Osteocyte (in vitro differentiated cells): ENCODE measurements around the gene ZNF384. TPM values are rescaled to one million over a fixed set of nuclear protein-coding genes. Genes with fewer than 3 reads are reported as not detected.

Experiments used
- DNase-seq: peaks from one replicate; pipeline ENCODE4 v3.0.0; 2021; ENCODE audit warnings: mixed read lengths; ENCODE audit not compliant: unreplicated experiment; ENCODE audit errors: extremely low spot score
- H3K27ac Mint-ChIP-seq: one replicate; pipeline ENCODE4 v1.8.0; 2021; ENCODE audit warnings: mild to moderate bottlenecking, mixed read lengths; ENCODE audit not compliant: unreplicated experiment
- H3K27me3 Mint-ChIP-seq: one replicate; pipeline ENCODE4 v1.8.0; 2021; ENCODE audit warnings: mixed read lengths; ENCODE audit not compliant: unreplicated experiment
- H3K36me3 Mint-ChIP-seq: one replicate; pipeline ENCODE4 v1.8.0; 2021; ENCODE audit warnings: mixed read lengths; ENCODE audit not compliant: unreplicated experiment
- H3K4me1 Mint-ChIP-seq: one replicate; pipeline ENCODE4 v1.8.0; 2021; ENCODE audit warnings: mixed read lengths; ENCODE audit not compliant: unreplicated experiment
- H3K4me3 Mint-ChIP-seq: one replicate; pipeline ENCODE4 v1.8.0; 2021; ENCODE audit warnings: mild to moderate bottlenecking, moderate library complexity, mixed read lengths; ENCODE audit not compliant: unreplicated experiment
- H3K9me3 Mint-ChIP-seq: one replicate; pipeline ENCODE4 v1.8.0; 2021; ENCODE audit warnings: mixed read lengths; ENCODE audit not compliant: unreplicated experiment
- CTCF ChIP-seq: fragments of 200-600 bp; sonication (generic); IDR thresholded peaks from 2 replicates; pipeline ENCODE4 v1.5.0; 2021; ENCODE audit warnings: antibody characterized with exemption, mild to moderate bottlenecking, moderate library complexity
- total RNA-seq: library from RNA; stranded (reverse); gene quantifications from 2 replicates; pipeline ENCODE4 v1.2.1, GENCODE V29; 2021

Gene ZNF384
- total RNA-seq, 1 donor from 2014 or later = 66.6 TPM

GRCh38 chr12:6644903-6645302 is 44.3 kb downstream of the ZNF384 start:
- peaks cover 11% of the 10 kb centered on the region for H3K27me3 Mint-ChIP-seq
- no peak overlapping the region for H3K27ac Mint-ChIP-seq
- TF ChIP-seq CTCF = peak; percentile 56
- no peak for DNase-seq
- H3K9me3 Mint-ChIP-seq = no peaks in the 10 kb centered on the region
- peaks cover 18% of the 10 kb centered on the region for H3K36me3 Mint-ChIP-seq
- H3K4me1 Mint-ChIP-seq = peaks cover 2% of the 10 kb centered on the region
- H3K4me3 Mint-ChIP-seq = no peak overlapping the region

- TF ChIP-seq CTCF = no peak
- Mint-ChIP-seq H3K9me3 (no peaks in the 10 kb centered on the region), H3K36me3 (peaks cover 18% of the 10 kb centered on the region), H3K4me3 (no peak overlapping the region), H3K4me1 (peaks cover 2% of the 10 kb centered on the region), H3K27ac (no peak overlapping the region), H3K27me3 (peaks cover 11% of the 10 kb centered on the region)
- no peak for DNase-seq
Measured at GRCh38 chr12:6644257-6644596, 44.9 kb downstream of the ZNF384 start.

GRCh38 chr12:6643569-6644256 is 45.5 kb downstream of the ZNF384 start:
- no peak for TF ChIP-seq CTCF
- peaks cover 11% of the 10 kb centered on the region for H3K27me3 Mint-ChIP-seq
- DNase-seq = no peak
- no peak overlapping the region for H3K27ac Mint-ChIP-seq
- no peaks in the 10 kb centered on the region for H3K9me3 Mint-ChIP-seq
- peaks cover 2% of the 10 kb centered on the region for H3K4me1 Mint-ChIP-seq
- H3K4me3 Mint-ChIP-seq = no peak overlapping the region
- H3K36me3 Mint-ChIP-seq = peaks cover 18% of the 10 kb centered on the region

GRCh38 chr12:6641131-6641530 is 48.0 kb downstream of the ZNF384 start:
- Mint-ChIP-seq H3K36me3 (peaks cover 5% of the 10 kb centered on the region), H3K27me3 (peaks cover 11% of the 10 kb centered on the region), H3K4me3 (no peak overlapping the region)

GRCh38 chr12:6640497-6640896 is 48.7 kb downstream of the ZNF384 start:
- Mint-ChIP-seq H3K4me1 (peaks cover 12% of the 10 kb centered on the region), H3K36me3 (peaks cover 5% of the 10 kb centered on the region), H3K4me3 (no peak overlapping the region), H3K9me3 (no peaks in the 10 kb centered on the region), H3K27me3 (peaks cover 11% of the 10 kb centered on the region), H3K27ac (no peak overlapping the region)
- no peak for TF ChIP-seq CTCF
- no peak for DNase-seq

More at GRCh38 chr12:6641131-6641530, 48.0 kb downstream of the ZNF384 start:
- Mint-ChIP-seq H3K9me3 (no peaks in the 10 kb centered on the region), H3K4me1 (peaks cover 6% of the 10 kb centered on the region), H3K27ac (no peak overlapping the region)
- TF ChIP-seq CTCF = no peak
- no peak for DNase-seq
